HepG2 (cell line): ENCODE data around the gene SLC16A2. TPM values are rescaled to one million over a fixed set of nuclear protein-coding genes. Genes with fewer than 3 reads are reported as not detected.

Source experiments
- ATAC-seq: fragments of 200-7000 bp; cut with Tn5 transposase; 3 replicates; pipeline ENCODE4 v1.9.1; 2020; ENCODE audit warnings: mild to moderate bottlenecking, moderate library complexity
- BruUV-seq: library from RNA; stranded (reverse); fragments of 400-500 nt; replicated peaks from 2 replicates; lab custom pipeline; 2021; lab: Mats Ljungman, UMichigan
- CTCF ChIA-PET: fragments of 300-600 bp; formaldehyde crosslinking; extraction: SDS; loops from one replicate; lab custom pipeline; 2021; ENCODE audit warnings: low total read pairs, inconsistent platforms, low intra/inter-chr PET ratio; lab: Yijun Ruan, JAX
- POLR2A ChIA-PET: fragments of 350-600 bp; sonication (Branson Sonifier 250); formaldehyde crosslinking; loops from one replicate; lab custom pipeline; 2020; ENCODE audit warnings: antibody characterized with exemption, inconsistent platforms; lab: Yijun Ruan, JAX
- DNase-seq: peaks from one replicate; pipeline ENCODE4 v3.0.0-alpha.2; 2015; ENCODE audit warnings: low spot score
- FAIRE-seq: peaks from 3 replicates; lab custom pipeline; 2011; peaks lifted over from hg19 to GRCh38; lab: Jason Lieb, UNC
- H2AFZ ChIP-seq: one replicate; pipeline ENCODE4 v1.6.1; 2011; ENCODE audit warnings: low read length, inconsistent platforms
- H3K27ac ChIP-seq: fragments of 300-600 bp; 3 replicates; pipeline ENCODE4 v1.8.0; 2011; ENCODE audit warnings: mixed run types, mild to moderate bottlenecking, mixed read lengths, low read length, inconsistent platforms; ENCODE audit not compliant: insufficient read depth; ENCODE audit errors: extremely low read length
- H3K27me3 ChIP-seq, 2 experiments: fragments of 200-600 bp in 1 of 2; 2 replicates in 1 of 2; 3 replicates in 1 of 2; pipeline versions ENCODE4 v1.6.0 to v1.8.0; 2011; ENCODE audit warnings: low read length in 2 of 2, mild to moderate bottlenecking in 2 of 2, moderate library complexity in 2 of 2, inconsistent platforms in 1 of 2; ENCODE audit not compliant: insufficient read depth in 2 of 2, control insufficient read depth in 1 of 2
- H3K36me3 ChIP-seq, 2 experiments: fragments of 200-600 bp in 1 of 2; replicated peaks in 1 of 2; 2 replicates in 1 of 2; 3 replicates in 1 of 2; pipeline versions ENCODE4 v1.5.1 to v1.8.0; 2011; ENCODE audit warnings: low read length in 2 of 2, inconsistent platforms in 1 of 2; ENCODE audit not compliant: insufficient read depth in 2 of 2, control insufficient read depth in 1 of 2
- H3K4me1 ChIP-seq: 2 replicates; pipeline ENCODE4 v1.5.1; 2012; ENCODE audit warnings: low read length, inconsistent platforms; ENCODE audit not compliant: insufficient read depth
- H3K4me2 ChIP-seq: 2 replicates; pipeline ENCODE4 v1.6.0; 2011; ENCODE audit warnings: low read depth, low read length, inconsistent platforms
- H3K4me3 ChIP-seq, 3 experiments: fragments of 200-600 bp in 1 of 3; sonication (generic), shearing (Covaris generic) in 1 of 3; replicated peaks in 1 of 3; 2 replicates each; pipeline ENCODE4 v1.5.1; 2011 to 2016; ENCODE audit warnings: low read length in 3 of 3, inconsistent platforms in 2 of 3, low read depth in 2 of 3, mild to moderate bottlenecking in 2 of 3, control low read depth in 1 of 3, mixed read lengths in 1 of 3; ENCODE audit not compliant: insufficient read depth in 1 of 3
- H3K79me2 ChIP-seq: one replicate; pipeline ENCODE4 v1.6.1; 2011; ENCODE audit warnings: low read length, inconsistent platforms; ENCODE audit not compliant: insufficient read depth
- H3K9ac ChIP-seq: 2 replicates; pipeline ENCODE4 v1.6.0; 2011; ENCODE audit warnings: mild to moderate bottlenecking, low read depth, low read length, inconsistent platforms; ENCODE audit not compliant: insufficient read depth
- H3K9me3 ChIP-seq: 2 replicates; pipeline ENCODE4 v1.5.1; 2012; ENCODE audit warnings: mild to moderate bottlenecking, low read length
- H4K20me1 ChIP-seq: 2 replicates; pipeline ENCODE4 v1.6.0; 2011; ENCODE audit warnings: inconsistent platforms, mild to moderate bottlenecking, low read length, moderate library complexity; ENCODE audit not compliant: insufficient read depth
- ARHGAP35 ChIP-seq: sonication (generic); formaldehyde crosslinking; IDR thresholded peaks from 2 replicates; pipeline ENCODE4 v1.9.0; 2022; ENCODE audit warnings: mild to moderate bottlenecking, inconsistent platforms, moderate library complexity, missing genetic modification reagents, borderline replicate concordance
- ARNT2 ChIP-seq: sonication (generic); formaldehyde crosslinking; IDR thresholded peaks from 2 replicates; pipeline ENCODE4 v1.8.0; 2022; ENCODE audit warnings: mild to moderate bottlenecking, low read depth, missing genetic modification reagents, moderate library complexity
- ATAD3A ChIP-seq: sonication (generic); formaldehyde crosslinking; IDR thresholded peaks from 2 replicates; pipeline ENCODE4 v1.4.0; 2020; ENCODE audit warnings: missing genetic modification reagents
- MTA1 ChIP-seq: sonication (generic); formaldehyde crosslinking; IDR thresholded peaks from 2 replicates; pipeline ENCODE4 v1.4.0; 2020; ENCODE audit warnings: missing genetic modification reagents, mild to moderate bottlenecking, borderline replicate concordance
- NPAS2 ChIP-seq: sonication (generic); formaldehyde crosslinking; IDR thresholded peaks from 2 replicates; pipeline ENCODE4 v1.8.0; 2022; ENCODE audit warnings: mild to moderate bottlenecking, missing genetic modification reagents, borderline replicate concordance
- SP140L ChIP-seq: sonication (generic); formaldehyde crosslinking; IDR thresholded peaks from 2 replicates; pipeline ENCODE4 v1.4.0; 2020; ENCODE audit warnings: missing genetic modification reagents, borderline replicate concordance
- TCF12 ChIP-seq, 2 experiments: fragments of 450-650 bp in 1 of 2; sonication (generic) in 1 of 2; formaldehyde crosslinking in 1 of 2; IDR thresholded peaks; 2 replicates each; pipeline versions ENCODE4 v1.6.1 to v1.8.0; 2017 to 2022; ENCODE audit warnings: antibody characterized with exemption in 1 of 2, mild to moderate bottlenecking in 1 of 2, missing genetic modification reagents in 1 of 2, moderate library complexity in 1 of 2
- ZBTB49 ChIP-seq: sonication (generic); formaldehyde crosslinking; IDR thresholded peaks from 2 replicates; pipeline ENCODE4 v1.4.0; 2020; ENCODE audit warnings: missing genetic modification reagents, borderline replicate concordance
- ZNF432 ChIP-seq: sonication (generic); formaldehyde crosslinking; IDR thresholded peaks from 2 replicates; pipeline ENCODE4 v1.5.0; 2020; ENCODE audit warnings: missing genetic modification reagents, mild to moderate bottlenecking, borderline replicate concordance
- ZNF552 ChIP-seq: sonication (generic); formaldehyde crosslinking; IDR thresholded peaks from 2 replicates; pipeline ENCODE4 v1.9.0; 2022; ENCODE audit warnings: missing genetic modification reagents, mild to moderate bottlenecking, borderline replicate concordance
- WGBS: methylation state at CpG from one replicate; pipeline ENCODE4 v1.1.6; 2017; ENCODE audit warnings: low lambda C conversion rate; 5-methylcytosine and 5-hydroxymethylcytosine counted together
- in situ Hi-C: cut with HindIII; loops from 2 replicates; pipeline ENCODE4 v1.10.0; 2017; ENCODE audit warnings: low pct_unique_long_range_greater_than_20kb; ENCODE audit not compliant: extremely low pct_ligation_motif_present
- intact Hi-C: fragments of 100-400 bp; cut with micrococcal nuclease; formaldehyde crosslinking; loops from one replicate; pipeline ENCODE4 v1.10.0; 2022; ENCODE audit not compliant: unreplicated experiment
- polyA plus RNA-seq, 8 experiments: library from polyadenylated mRNA; depleted of rRNA in 3 of 8; stranded (reverse) in 7 of 8; unstranded in 1 of 8; fragments of >200 nt; fragmentation: Illumina TruSeq in 4 of 8; extraction: Trizol in 4 of 8; gene quantifications; 2 replicates each; pipeline versions ENCODE4 v1.2.1 to v1.2.3, GENCODE V29; 2011 to 2016; ENCODE audit warnings: low read depth in 4 of 8, missing spikeins in 1 of 8, mixed read lengths in 1 of 8; ENCODE audit not compliant: insufficient read depth in 1 of 8
- total RNA-seq, 5 experiments: library from RNA; depleted of rRNA; stranded (reverse); fragments of >200 nt; fragmentation: Illumina TruSeq; extraction: Trizol; gene quantifications; 2 replicates each; pipeline ENCODE4 v1.2.3, GENCODE V29; 2016; ENCODE audit warnings: low read depth in 1 of 5
- TF ChIP-seq, protein P1 (sequence below): sonication (generic); formaldehyde crosslinking; IDR thresholded peaks from 2 replicates; pipeline ENCODE4 v1.8.1; 2023; ENCODE audit warnings: missing genetic modification reagents, inconsistent platforms, borderline replicate concordance
- TF ChIP-seq, protein P2 (sequence below), 2 experiments: IDR thresholded peaks; 2 replicates each; pipeline ENCODE4 v1.6.1; 2011 to 2012; ENCODE audit warnings: low read length in 2 of 2, borderline replicate concordance in 1 of 2, low read depth in 1 of 2, mild to moderate bottlenecking in 1 of 2, moderate library complexity in 1 of 2

SLC16A2 gene
- total and polyA plus RNA-seq, 2 of the 13 experiments (the other 11 are each of a cell fraction or from before 2014, with no cell fraction given) = 0.07 to 0.08 TPM

DNA sequence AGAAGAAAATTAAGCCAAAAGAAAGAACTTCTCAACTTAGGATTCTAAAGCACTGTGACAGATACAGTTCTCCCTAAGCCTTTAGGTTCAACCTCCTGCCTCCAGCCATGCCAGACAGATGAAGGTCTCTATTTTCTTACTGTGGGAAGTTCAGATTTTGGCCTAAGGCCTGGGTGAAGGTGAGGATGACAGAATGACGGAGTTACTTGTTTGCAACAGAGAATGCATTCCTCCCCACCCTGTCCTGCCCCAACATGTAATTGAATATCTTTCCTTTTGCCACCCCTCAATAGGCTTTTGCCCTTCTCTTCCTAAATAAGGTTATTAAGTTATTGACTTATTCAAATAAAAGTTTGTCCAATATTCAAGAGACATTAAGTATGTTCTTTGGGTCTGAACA is 25.6 kb downstream of the SLC16A2 start (continued):
- TF ChIP-seq NPAS2 (CRISPR knock-in tag) = no peak
- TF ChIP-seq MTA1 (CRISPR knock-in tag) = no peak
- TF ChIP-seq, all 625 proteins: peak for 0

GRCh38 chrX:74448669-74449068 is 27.4 kb downstream of the SLC16A2 start:
- WGBS = 100% methylated on average over 1 of the region's 5 CpGs
- in situ Hi-C loops = no loop called here
- FAIRE-seq (no peak), ATAC-seq (no peak), DNase-seq (no peak)
- Histone ChIP-seq H3K4me3 (no peak overlapping the region), H3K36me3 (no peaks in the 10 kb centered on the region), H3K4me1 (no peaks in the 10 kb centered on the region), H3K27ac (no peak overlapping the region), H3K4me2 (no peak overlapping the region), H3K9ac (no peak overlapping the region), H3K79me2 (no peaks in the 10 kb centered on the region), H4K20me1 (no peaks in the 10 kb centered on the region), H2AFZ (no peak overlapping the region), H3K9me3 (no peaks in the 10 kb centered on the region), H3K27me3 (no peaks in the 10 kb centered on the region)
- POLR2A ChIA-PET = no interaction called here
- BruUV-seq = no TSS peak
- CTCF ChIA-PET = no interaction called here
- intact Hi-C loops = no loop called here
- TF ChIP-seq TCF12 (IDR thresholded peaks at IDR 0.05) (no peak), TCF12 (CRISPR knock-in tag; IDR thresholded peaks at IDR 0.05) (no peak), ARHGAP35 (CRISPR knock-in tag) (no peak), ATAD3A (CRISPR knock-in tag) (no peak), ZNF432 (CRISPR knock-in tag) (no peak), ZBTB49 (CRISPR knock-in tag) (no peak), SP140L (CRISPR knock-in tag) (no peak), ZNF552 (CRISPR knock-in tag) (no peak), ARNT2 (no peak)
- TF ChIP-seq, protein P1, sequence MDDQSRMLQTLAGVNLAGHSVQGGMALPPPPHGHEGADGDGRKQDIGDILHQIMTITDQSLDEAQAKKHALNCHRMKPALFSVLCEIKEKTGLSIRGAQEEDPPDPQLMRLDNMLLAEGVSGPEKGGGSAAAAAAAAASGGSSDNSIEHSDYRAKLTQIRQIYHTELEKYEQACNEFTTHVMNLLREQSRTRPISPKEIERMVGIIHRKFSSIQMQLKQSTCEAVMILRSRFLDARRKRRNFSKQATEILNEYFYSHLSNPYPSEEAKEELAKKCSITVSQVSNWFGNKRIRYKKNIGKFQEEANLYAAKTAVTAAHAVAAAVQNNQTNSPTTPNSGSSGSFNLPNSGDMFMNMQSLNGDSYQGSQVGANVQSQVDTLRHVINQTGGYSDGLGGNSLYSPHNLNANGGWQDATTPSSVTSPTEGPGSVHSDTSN (CRISPR knock-in tag) = no peak
- TF ChIP-seq, protein P2, sequence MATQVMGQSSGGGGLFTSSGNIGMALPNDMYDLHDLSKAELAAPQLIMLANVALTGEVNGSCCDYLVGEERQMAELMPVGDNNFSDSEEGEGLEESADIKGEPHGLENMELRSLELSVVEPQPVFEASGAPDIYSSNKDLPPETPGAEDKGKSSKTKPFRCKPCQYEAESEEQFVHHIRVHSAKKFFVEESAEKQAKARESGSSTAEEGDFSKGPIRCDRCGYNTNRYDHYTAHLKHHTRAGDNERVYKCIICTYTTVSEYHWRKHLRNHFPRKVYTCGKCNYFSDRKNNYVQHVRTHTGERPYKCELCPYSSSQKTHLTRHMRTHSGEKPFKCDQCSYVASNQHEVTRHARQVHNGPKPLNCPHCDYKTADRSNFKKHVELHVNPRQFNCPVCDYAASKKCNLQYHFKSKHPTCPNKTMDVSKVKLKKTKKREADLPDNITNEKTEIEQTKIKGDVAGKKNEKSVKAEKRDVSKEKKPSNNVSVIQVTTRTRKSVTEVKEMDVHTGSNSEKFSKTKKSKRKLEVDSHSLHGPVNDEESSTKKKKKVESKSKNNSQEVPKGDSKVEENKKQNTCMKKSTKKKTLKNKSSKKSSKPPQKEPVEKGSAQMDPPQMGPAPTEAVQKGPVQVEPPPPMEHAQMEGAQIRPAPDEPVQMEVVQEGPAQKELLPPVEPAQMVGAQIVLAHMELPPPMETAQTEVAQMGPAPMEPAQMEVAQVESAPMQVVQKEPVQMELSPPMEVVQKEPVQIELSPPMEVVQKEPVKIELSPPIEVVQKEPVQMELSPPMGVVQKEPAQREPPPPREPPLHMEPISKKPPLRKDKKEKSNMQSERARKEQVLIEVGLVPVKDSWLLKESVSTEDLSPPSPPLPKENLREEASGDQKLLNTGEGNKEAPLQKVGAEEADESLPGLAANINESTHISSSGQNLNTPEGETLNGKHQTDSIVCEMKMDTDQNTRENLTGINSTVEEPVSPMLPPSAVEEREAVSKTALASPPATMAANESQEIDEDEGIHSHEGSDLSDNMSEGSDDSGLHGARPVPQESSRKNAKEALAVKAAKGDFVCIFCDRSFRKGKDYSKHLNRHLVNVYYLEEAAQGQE (IDR thresholded peaks at IDR 0.05; ENCODE audit: borderline replicate concordance in 1 of 2, low read depth in 1 of 2, low read length in 2 of 2) = no peak
